Measurements from ENCODE around the gene ALDH1L1.

ALDH1L1 gene

DNA sequence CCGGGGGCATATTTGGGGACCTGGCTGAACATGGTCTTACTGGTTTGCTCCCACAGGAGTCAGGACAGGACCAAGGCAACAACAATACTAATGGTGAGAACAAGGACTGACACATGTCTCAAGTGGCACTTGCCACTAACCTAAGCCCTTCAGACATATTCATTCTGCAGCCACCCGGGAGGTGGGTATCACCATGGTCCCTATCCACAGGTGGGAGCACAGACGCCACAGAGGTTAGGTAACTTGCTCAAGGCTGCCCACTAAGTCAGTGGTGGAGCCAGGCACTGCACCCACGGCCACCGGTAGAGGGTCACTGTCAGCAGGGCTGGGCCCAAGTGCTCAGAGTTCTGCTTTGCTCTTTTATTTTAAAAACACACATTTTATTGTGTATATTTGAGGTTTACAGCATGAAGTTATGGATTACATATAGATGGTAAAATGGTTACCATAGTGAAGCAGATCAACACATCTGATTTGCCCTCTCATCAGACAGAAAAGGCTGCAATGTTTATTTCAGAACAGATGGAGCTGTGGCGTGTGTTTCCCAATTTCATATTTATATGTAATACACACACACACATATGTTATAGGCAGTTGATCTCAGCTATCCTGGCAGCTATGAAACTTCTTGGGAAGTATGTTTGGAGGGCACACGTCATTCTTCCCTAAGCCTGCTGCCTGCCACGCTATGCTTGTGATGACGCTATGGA is 66.5 kb downstream of the ALDH1L1 start:
- H3K4me3 ChIP-seq (ENCODE audit: low read length), result no peak overlapping the region
- TF ChIP-seq CTCF (conservative IDR thresholded peaks at IDR 0.05; ENCODE audit: low read length), result peak; percentile 38
- DNase-seq (ENCODE audit: low read depth), result no peak

- no peak for DNase-seq (ENCODE audit: low read depth)
- TF ChIP-seq CTCF (conservative IDR thresholded peaks at IDR 0.05; ENCODE audit: low read length), result no peak
- no peak overlapping the region for H3K4me3 ChIP-seq (ENCODE audit: low read length)
Observed at GRCh38 chr3:126113238-126113555, 67.2 kb downstream of the ALDH1L1 start.

- no peak for DNase-seq (ENCODE audit: low read depth)
Observed at GRCh38 chr3:126112531-126113237, 67.7 kb downstream of the ALDH1L1 start.

GRCh38 chr3:126111566-126112475 is 68.6 kb downstream of the ALDH1L1 start:
- DNase-seq (ENCODE audit: low read depth), result no peak
- H3K4me3 ChIP-seq (ENCODE audit: low read length), result no peak overlapping the region
- no peak for TF ChIP-seq CTCF (conservative IDR thresholded peaks at IDR 0.05; ENCODE audit: low read length)

More at GRCh38 chr3:126112531-126113237, 67.7 kb downstream of the ALDH1L1 start:
- no peak overlapping the region for H3K4me3 ChIP-seq (ENCODE audit: low read length)
- TF ChIP-seq CTCF (conservative IDR thresholded peaks at IDR 0.05; ENCODE audit: low read length), result no peak

DNA sequence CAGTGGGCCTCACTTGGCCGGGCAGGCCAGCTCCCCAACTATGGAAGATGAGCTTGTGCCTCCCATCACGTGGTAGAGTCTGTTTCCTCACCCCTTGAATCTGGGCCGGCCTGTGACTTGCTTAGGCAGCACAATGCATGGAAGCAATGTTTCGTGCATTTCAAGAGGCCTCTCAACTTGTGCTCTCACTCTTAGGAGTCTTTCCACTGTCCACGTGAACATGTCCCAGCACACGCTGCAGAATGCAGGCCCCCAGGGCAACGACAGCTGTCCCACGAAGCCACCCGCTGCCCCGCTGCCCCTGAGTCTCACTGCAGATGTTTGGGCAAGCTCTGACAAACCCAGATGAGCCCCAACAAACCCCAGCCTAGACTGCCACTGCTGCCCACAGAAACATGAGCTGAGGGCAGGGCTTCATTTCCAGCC is 69.2 kb downstream of the ALDH1L1 start:
- H3K4me3 ChIP-seq (ENCODE audit: low read length), result no peak overlapping the region
- no peak for TF ChIP-seq CTCF (conservative IDR thresholded peaks at IDR 0.05; ENCODE audit: low read length)
- DNase-seq (ENCODE audit: low read depth), result no peak

- no peak overlapping the region for H3K4me3 ChIP-seq (ENCODE audit: low read length)
- no peak for DNase-seq (ENCODE audit: low read depth)
- TF ChIP-seq CTCF (conservative IDR thresholded peaks at IDR 0.05; ENCODE audit: low read length), result no peak
Observed at GRCh38 chr3:126110431-126111125, 69.8 kb downstream of the ALDH1L1 start.
